ENCODE results near the gene CNTNAP2.

- TF ChIP-seq CTCF (IDR thresholded peaks at IDR 0.05) (no peak), POLR2AphosphoS5 (IDR thresholded peaks at IDR 0.05) (no peak)
Measured at GRCh38 chr7:146626912-146627311, 510.3 kb downstream of the CNTNAP2 start.
